Measurements from ENCODE around the gene ACKR3.

- no peak for TF ChIP-seq CTCF (IDR thresholded peaks at IDR 0.05; ENCODE audit: insufficient read depth, low read length)
- TF ChIP-seq GABPA (IDR thresholded peaks at IDR 0.05; ENCODE audit: low read depth), result no peak
- TF ChIP-seq REST (IDR thresholded peaks at IDR 0.05; ENCODE audit: insufficient replicate concordance, low read depth), result no peak
These were observed 35.1 kb downstream of the ACKR3 start for GRCh38 chr2:236604575-236605344.
